Omental fat pad (tissue), 4 donors: ENCODE data around the gene FUT9. TPM values are rescaled to one million over a fixed set of nuclear protein-coding genes. Genes with fewer than 3 reads are reported as not detected.

Experiments
- ATAC-seq: fragments of 150-250 bp; one replicate; pipeline ENCODE4 v1.9.1; 2016; ENCODE audit warnings: mild to moderate bottlenecking, moderate library complexity; ENCODE audit not compliant: low FRiP score
- DNase-seq: peaks from one replicate; pipeline ENCODE4 v3.0.0-alpha.2; 2019; ENCODE audit warnings: low spot score
- total RNA-seq, 4 donors: library from RNA; depleted of rRNA; stranded (reverse); fragments of >200 nt; gene quantifications; one replicate each; pipeline ENCODE4 v1.1.0, GENCODE V29; 2016
- TF ChIP-seq, protein P1 (sequence below), 3 donors: fragments of 450-650 bp; IDR thresholded peaks; one replicate each; pipeline ENCODE4 v1.5.1; 2016 to 2017; ENCODE audit warnings: antibody characterized with exemption in 3 of 3, mild to moderate bottlenecking in 3 of 3, moderate library complexity in 2 of 3

Gene FUT9
- total RNA-seq, 4 donors from 2014 or later = not detected

DNA sequence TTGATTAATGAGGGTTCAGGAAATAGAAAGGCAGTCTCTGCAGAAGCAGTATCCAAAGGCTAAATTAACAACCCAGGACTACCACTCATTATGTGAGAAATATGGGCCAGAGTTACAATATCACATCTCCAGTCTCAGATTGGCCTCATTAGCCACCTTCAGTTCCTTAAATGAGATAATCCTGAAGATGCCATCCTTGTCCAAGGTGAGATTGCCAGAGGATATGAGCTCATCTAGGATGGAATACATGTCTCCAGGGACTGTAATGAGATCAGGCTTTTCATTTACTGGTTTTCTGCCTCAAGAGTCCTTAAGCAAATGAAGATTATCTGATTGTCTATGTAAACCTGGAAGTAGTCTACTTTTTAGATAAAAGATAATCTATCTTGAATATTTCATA, 196.3 kb downstream of the FUT9 start:
- TF ChIP-seq, protein P1, sequence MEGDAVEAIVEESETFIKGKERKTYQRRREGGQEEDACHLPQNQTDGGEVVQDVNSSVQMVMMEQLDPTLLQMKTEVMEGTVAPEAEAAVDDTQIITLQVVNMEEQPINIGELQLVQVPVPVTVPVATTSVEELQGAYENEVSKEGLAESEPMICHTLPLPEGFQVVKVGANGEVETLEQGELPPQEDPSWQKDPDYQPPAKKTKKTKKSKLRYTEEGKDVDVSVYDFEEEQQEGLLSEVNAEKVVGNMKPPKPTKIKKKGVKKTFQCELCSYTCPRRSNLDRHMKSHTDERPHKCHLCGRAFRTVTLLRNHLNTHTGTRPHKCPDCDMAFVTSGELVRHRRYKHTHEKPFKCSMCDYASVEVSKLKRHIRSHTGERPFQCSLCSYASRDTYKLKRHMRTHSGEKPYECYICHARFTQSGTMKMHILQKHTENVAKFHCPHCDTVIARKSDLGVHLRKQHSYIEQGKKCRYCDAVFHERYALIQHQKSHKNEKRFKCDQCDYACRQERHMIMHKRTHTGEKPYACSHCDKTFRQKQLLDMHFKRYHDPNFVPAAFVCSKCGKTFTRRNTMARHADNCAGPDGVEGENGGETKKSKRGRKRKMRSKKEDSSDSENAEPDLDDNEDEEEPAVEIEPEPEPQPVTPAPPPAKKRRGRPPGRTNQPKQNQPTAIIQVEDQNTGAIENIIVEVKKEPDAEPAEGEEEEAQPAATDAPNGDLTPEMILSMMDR (IDR thresholded peaks at IDR 0.05) = no peak
- ATAC-seq = no peak
- DNase-seq = no peak

GRCh38 chr6:96213784-96214183, 198.0 kb downstream of the FUT9 start:
- DNase-seq (no peak), ATAC-seq (no peak)
- TF ChIP-seq, protein P1 (IDR thresholded peaks at IDR 0.05) = no peak

GRCh38 chr6:96223695-96224094, 207.9 kb downstream of the FUT9 start:
- DNase-seq = no peak
- TF ChIP-seq, protein P1 (IDR thresholded peaks at IDR 0.05) = no peak
- ATAC-seq = no peak

DNA sequence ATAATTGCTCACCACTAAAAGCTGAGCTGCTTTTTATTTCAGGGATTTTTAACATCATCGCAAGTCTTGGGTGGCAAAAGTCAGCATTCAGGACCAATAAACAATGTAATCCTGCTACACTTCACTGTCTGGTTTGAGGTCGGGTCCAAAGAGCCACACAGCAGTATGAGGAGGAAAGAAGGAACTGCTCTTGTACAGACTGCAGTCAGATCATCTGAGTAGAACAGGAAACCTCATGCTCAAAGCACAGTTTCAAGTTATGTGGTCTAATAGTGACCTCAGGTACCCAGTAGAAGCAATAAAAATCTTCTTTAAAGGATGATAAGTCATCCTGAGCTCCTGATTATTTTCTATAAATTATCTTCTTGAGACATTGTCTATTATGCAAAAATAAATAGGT, 211.4 kb downstream of the FUT9 start:
- TF ChIP-seq, protein P1 (IDR thresholded peaks at IDR 0.05) = no peak
- DNase-seq (no peak), ATAC-seq (no peak)

- TF ChIP-seq, protein P1 (IDR thresholded peaks at IDR 0.05) = no peak
- no peak for ATAC-seq
- DNase-seq = no peak
Measured at GRCh38 chr6:96234444-96234843, 218.7 kb downstream of the FUT9 start.

- DNase-seq (no peak), ATAC-seq (no peak)
- TF ChIP-seq, protein P1 (IDR thresholded peaks at IDR 0.05) = no peak
Measured at GRCh38 chr6:96235927-96236326, 220.2 kb downstream of the FUT9 start.

DNA sequence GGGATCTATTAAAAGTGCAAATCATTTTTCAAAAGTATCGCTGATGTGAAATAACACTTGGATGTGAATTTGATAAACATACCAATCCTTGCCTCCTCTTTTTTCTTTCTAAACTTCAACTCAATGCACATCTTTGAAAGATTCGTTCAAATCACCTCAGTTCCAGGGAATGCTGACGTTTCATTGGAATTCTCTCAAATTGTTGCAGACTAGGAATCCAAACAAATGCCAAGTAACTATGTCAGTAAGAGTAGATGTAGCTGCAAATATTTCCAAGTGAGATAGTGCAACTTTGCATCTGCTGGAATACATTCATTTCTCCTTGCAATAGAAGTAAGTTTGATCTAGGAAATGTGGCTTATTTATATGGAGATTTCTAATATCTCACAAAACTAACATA, 220.7 kb downstream of the FUT9 start:
- no peak for DNase-seq
- ATAC-seq = no peak
- TF ChIP-seq, protein P1 (IDR thresholded peaks at IDR 0.05) = no peak
